IPS-20b (cell line): ENCODE results near the gene G3BP2.

Experiments used
- H3K27ac ChIP-seq: one replicate; pipeline ENCODE4 v1.5.1; 2013; ENCODE audit warnings: low read length
- H3K27me3 ChIP-seq: 2 replicates; pipeline ENCODE4 v1.6.1; 2013; ENCODE audit warnings: mild to moderate bottlenecking, low read length, inconsistent platforms; ENCODE audit not compliant: insufficient read depth
- H3K36me3 ChIP-seq: 2 replicates; pipeline ENCODE4 v1.6.1; 2013; ENCODE audit warnings: low read depth, mild to moderate bottlenecking, inconsistent platforms, low read length, moderate library complexity; ENCODE audit not compliant: insufficient read depth
- H3K4me1 ChIP-seq: 2 replicates; pipeline ENCODE4 v1.6.1; 2013; ENCODE audit warnings: mild to moderate bottlenecking, control low read depth, inconsistent platforms, low read length, moderate library complexity; ENCODE audit not compliant: insufficient read depth
- H3K4me3 ChIP-seq: 2 replicates; pipeline ENCODE4 v1.5.1; 2013; ENCODE audit warnings: mild to moderate bottlenecking, low read length, inconsistent platforms
- H3K9ac ChIP-seq: 2 replicates; pipeline ENCODE4 v1.6.1; 2013; ENCODE audit warnings: low read depth, mild to moderate bottlenecking, inconsistent platforms, low read length, moderate library complexity
- H3K9me3 ChIP-seq: 2 replicates; pipeline ENCODE4 v1.6.1; 2013; ENCODE audit warnings: mild to moderate bottlenecking, low read depth, low read length, inconsistent platforms; ENCODE audit not compliant: insufficient read depth

The G3BP2 gene

DNA sequence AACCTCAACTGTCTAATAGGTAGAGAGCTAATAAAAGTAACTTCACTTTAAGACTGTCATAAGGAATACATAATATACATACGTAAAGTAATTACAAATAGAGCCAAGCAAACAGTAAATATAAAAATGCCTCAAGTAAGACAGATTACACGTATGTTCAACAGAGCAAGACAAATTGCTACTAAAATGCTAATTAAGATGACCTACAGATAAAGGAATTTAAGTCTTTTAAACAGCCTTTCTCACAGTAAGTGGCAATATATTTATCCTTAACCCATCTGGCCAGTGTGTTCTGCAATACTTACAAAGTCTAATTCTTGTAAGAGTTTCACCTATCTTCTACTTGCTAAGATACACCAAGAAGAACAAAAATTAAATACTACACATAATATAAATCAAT is 12.7 kb downstream of the G3BP2 start:
- no peak overlapping the region for H3K9ac ChIP-seq
- H3K9me3 ChIP-seq = no peaks in the 10 kb centered on the region
- H3K27me3 ChIP-seq = no peaks in the 10 kb centered on the region
- no peak overlapping the region for H3K4me3 ChIP-seq
- no peaks in the 10 kb centered on the region for H3K4me1 ChIP-seq
- H3K36me3 ChIP-seq = peaks cover 72% of the 10 kb centered on the region
- H3K27ac ChIP-seq = no peak overlapping the region

DNA sequence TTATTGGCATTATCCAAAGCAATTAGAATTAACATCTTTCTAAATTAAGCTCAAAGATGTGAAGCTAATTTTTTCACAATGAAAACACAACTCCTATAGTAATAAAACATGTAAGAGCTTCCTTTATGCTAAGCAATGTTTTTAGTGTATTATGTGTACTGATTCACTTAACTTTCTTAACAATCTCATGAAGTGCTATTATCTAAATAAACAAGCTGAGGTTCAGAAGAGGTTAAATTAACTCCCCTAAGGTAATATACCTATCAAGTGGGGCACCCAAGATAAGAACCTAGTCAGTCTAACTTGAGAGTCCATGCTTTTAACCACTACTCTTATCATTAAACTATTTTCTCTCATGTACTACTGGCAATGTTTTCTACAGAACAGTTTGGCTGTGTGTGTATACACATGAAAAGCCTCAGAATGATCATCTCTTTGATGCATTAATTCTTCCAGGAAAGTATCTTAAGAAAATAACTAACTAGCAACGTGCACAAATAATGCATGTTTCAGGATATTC is 13.6 kb downstream of the G3BP2 start:
- Histone ChIP-seq H3K4me1 (no peaks in the 10 kb centered on the region), H3K9me3 (no peaks in the 10 kb centered on the region), H3K36me3 (peaks cover 81% of the 10 kb centered on the region), H3K4me3 (no peak overlapping the region), H3K27ac (no peak overlapping the region), H3K9ac (no peak overlapping the region), H3K27me3 (no peaks in the 10 kb centered on the region)

DNA sequence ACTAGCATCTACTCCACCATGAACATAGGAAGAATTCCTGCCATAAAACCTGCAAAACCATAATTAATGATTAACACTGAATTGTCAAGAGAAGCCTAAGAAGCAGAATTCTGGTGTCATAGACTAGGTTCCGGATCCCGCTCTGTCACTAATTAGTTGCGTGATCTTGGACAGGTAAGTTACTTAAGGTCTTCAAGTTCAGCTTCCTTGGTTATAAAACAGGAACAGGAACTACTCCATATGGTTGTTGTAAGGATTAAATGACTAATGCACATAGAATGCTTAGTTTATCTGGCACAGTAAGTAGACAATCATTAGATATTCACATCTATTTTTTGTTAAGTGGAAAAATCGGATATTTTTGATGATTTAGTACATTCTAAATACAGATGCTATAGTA is 14.3 kb downstream of the G3BP2 start:
- Histone ChIP-seq H3K9me3 (no peaks in the 10 kb centered on the region), H3K36me3 (peaks cover 88% of the 10 kb centered on the region), H3K4me3 (no peak overlapping the region), H3K27me3 (no peaks in the 10 kb centered on the region), H3K27ac (no peak overlapping the region), H3K9ac (no peak overlapping the region), H3K4me1 (no peaks in the 10 kb centered on the region)

DNA sequence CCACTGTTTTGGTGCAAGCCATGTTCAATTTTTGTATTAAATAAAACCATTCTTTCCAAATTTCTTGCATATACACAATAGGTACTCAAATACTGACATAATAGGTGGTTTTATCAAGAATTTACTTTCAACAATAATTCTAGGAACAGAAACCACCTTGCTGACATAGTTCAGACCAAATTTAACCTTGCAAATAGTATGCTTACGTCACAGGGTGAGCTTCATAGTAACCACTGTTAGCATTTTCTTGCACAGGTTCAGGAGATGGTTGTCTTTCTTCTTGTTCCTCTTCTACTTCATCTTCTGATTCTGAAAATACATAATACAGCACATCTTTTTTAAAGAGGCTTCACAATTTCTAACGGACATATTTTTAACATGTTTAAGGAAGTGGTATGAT is 17.6 kb downstream of the G3BP2 start:
- peaks cover 100% of the 10 kb centered on the region for H3K36me3 ChIP-seq

DNA sequence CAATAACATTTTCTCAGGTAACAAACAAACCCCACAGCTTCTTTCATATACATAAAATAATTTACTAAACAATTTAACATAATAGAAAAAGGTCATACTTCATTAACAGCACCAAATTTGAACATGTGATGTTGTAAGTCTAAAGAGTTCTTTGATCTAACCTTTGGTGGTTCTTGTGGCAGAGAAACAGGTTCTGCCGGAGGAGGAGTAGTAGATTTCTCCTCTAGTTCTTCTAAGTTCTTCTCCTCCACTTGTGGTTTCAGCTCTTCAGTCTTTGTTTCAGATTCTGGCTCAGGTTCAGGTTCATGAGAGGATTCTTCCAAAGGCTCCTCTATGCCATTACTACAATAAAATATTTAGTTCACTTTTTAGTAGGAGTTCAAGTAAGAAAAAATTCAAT is 18.3 kb downstream of the G3BP2 start:
- Histone ChIP-seq H3K27me3 (no peaks in the 10 kb centered on the region), H3K27ac (no peak overlapping the region), H3K4me1 (no peaks in the 10 kb centered on the region)

More for the DNA sequence above, 17.6 kb downstream of the G3BP2 start:
- H3K4me3 ChIP-seq = no peak overlapping the region
- H3K27ac ChIP-seq = no peak overlapping the region
- H3K9me3 ChIP-seq = no peaks in the 10 kb centered on the region
- no peak overlapping the region for H3K9ac ChIP-seq
- H3K4me1 ChIP-seq = no peaks in the 10 kb centered on the region
- H3K27me3 ChIP-seq = no peaks in the 10 kb centered on the region

DNA sequence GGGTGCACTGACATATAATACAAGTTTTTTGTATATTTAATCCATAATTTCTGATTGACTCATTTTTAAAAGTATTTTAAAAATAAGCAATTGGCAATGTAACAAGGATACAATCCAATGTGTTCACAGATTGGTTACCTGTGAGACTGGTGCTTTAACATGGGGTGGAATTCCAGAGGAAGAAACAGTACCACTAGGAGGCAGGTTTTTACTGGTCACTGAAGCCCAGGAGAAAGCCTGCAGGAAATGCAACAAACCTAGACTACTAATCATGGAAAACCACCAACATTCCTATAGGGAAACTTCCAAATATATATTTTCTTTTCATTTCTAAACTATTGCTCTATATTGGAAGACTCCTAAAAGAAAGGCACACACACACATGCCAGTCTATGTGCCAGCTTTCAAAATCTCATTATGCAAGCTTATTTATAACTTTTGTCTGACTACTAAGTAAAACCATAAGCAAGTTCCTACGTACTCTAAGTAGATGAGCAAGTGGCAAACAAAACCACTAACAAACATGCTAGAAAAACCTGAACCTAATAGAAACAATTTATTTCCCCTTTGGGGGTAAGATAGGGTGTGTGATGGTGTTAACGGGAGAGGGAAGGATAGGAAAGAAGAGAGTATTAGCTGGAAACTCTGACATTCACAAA is 19.2 kb downstream of the G3BP2 start:
- Histone ChIP-seq H3K36me3 (peaks cover 100% of the 10 kb centered on the region), H3K9me3 (no peaks in the 10 kb centered on the region), H3K4me3 (no peak overlapping the region), H3K27me3 (no peaks in the 10 kb centered on the region), H3K4me1 (no peaks in the 10 kb centered on the region), H3K27ac (no peak overlapping the region), H3K9ac (no peak overlapping the region)

More for the DNA sequence above, 18.3 kb downstream of the G3BP2 start:
- no peaks in the 10 kb centered on the region for H3K9me3 ChIP-seq
- H3K4me3 ChIP-seq = no peak overlapping the region
- peaks cover 100% of the 10 kb centered on the region for H3K36me3 ChIP-seq
- H3K9ac ChIP-seq = no peak overlapping the region

DNA sequence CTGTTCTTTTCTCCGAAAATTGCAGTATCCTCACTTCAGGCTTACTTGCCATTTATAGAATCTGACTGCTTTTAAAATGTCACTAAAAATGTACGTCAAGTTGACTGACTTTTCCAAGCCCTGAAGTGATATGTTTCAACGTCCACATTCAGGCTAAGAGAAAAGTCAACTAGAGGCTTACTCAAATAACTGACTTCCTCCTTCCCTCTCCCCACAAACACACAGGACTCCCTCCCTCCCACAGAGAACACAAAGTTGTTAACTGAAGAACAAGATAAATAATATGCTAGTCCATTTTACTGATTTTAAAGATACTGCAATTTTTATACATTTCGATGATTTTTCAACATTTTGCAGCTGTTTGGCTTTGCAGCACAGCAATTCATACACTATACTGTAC is 29.1 kb downstream of the G3BP2 start:
- Histone ChIP-seq H3K4me3 (no peak overlapping the region), H3K27me3 (no peaks in the 10 kb centered on the region), H3K9ac (no peak overlapping the region), H3K9me3 (no peaks in the 10 kb centered on the region), H3K4me1 (no peaks in the 10 kb centered on the region), H3K27ac (no peak overlapping the region), H3K36me3 (peaks cover 77% of the 10 kb centered on the region)

DNA sequence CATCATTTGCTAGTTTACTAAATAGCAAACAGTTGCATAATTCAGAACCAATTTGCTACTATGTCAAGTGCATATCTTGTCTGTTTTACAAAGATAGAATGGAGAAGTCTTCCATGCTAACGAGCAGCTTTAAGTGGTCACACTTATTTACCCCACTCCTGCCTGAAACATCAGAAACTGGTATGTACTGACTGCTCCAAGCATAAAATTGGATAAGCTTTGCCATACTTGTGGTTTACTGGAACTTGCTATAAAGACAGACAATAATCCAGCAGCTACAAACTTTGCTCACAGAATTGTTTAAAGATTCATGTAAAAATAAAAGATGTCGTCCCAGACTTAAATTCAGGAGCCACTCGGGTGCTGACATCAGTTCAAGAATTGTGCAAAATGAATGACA is 29.6 kb downstream of the G3BP2 start:
- H3K4me3 ChIP-seq = no peak overlapping the region
- H3K4me1 ChIP-seq = no peaks in the 10 kb centered on the region
- H3K36me3 ChIP-seq = peaks cover 72% of the 10 kb centered on the region
- no peak overlapping the region for H3K9ac ChIP-seq
- H3K9me3 ChIP-seq = no peaks in the 10 kb centered on the region
- H3K27ac ChIP-seq = no peak overlapping the region
- no peaks in the 10 kb centered on the region for H3K27me3 ChIP-seq

DNA sequence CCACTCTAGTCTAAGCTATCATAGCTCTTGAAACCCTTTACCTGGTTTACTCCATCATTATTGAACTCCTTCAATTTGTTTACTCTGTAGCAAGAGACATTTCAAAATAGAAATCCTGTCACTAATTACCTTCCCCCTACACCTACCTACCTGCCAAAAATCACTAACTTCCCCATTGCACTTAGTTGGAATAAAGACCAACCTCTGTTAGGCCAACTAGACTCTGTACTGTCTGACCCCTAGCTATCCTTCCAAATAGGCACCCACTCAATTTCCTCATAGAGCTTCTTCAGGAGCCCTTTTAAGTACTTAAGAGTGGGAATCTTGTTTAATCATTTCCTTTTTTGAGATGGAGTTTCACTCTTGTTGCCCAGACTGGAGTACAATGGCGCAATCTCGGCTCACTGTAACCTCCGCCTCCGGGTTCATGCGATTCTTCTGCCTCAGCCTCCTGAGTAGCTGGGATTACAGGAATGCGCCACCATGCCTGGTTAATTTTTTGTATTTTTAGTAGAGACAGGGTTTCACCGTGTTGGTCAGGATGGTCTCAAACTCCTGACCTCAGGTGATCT is 34.0 kb downstream of the G3BP2 start:
- H3K27me3 ChIP-seq = no peaks in the 10 kb centered on the region
- H3K4me1 ChIP-seq = no peaks in the 10 kb centered on the region
- no peak overlapping the region for H3K27ac ChIP-seq
- no peak overlapping the region for H3K4me3 ChIP-seq
- no peaks in the 10 kb centered on the region for H3K9me3 ChIP-seq
- no peak overlapping the region for H3K9ac ChIP-seq
- H3K36me3 ChIP-seq = peaks cover 28% of the 10 kb centered on the region

DNA sequence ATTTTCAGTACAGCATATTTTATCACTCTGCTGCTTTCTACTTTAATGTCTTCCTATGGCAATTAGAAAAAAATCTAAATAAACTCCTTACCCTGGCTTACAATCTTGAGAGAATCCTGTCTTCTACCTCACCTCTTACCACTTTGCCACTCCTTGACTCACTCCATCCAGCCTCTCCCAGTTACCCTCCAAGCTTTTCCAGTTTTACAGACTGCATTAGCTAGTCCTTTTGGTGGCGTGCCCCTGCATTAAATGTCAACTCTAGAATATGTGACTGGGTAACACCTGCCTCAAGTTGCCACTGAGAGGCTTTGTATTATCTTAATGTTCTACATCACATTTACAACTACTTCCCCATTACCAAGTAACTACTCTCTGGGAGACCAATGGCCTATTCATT is 35.4 kb downstream of the G3BP2 start:
- Histone ChIP-seq H3K4me1 (no peaks in the 10 kb centered on the region), H3K27me3 (no peaks in the 10 kb centered on the region), H3K9ac (no peak overlapping the region), H3K4me3 (no peak overlapping the region), H3K36me3 (peaks cover 16% of the 10 kb centered on the region), H3K9me3 (no peaks in the 10 kb centered on the region), H3K27ac (no peak overlapping the region)

DNA sequence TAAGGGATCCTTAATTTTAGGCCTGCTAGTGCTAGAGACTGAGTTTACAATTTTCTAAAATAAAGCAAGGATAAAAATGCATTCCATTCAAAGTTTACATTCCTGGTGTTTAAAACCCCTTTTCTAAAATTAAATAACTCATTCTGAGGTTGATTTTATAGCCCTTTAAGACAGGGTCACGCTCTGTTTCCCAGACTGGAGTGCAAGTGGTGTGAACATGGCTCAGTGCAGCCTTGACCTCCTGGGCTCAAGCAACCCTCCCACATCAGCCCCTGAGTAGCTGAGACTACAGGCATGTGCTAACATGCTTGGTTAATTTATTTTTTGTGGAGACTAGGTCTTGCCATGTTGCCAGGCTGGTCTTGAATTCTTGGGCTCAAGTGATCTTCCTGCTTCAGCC is 36.0 kb downstream of the G3BP2 start:
- Histone ChIP-seq H3K36me3 (peaks cover 9% of the 10 kb centered on the region; the same call in 1 of the 2 replicates), H3K4me1 (no peaks in the 10 kb centered on the region), H3K4me3 (no peak overlapping the region), H3K27ac (no peak overlapping the region), H3K9me3 (no peaks in the 10 kb centered on the region), H3K27me3 (no peaks in the 10 kb centered on the region), H3K9ac (no peak overlapping the region)

DNA sequence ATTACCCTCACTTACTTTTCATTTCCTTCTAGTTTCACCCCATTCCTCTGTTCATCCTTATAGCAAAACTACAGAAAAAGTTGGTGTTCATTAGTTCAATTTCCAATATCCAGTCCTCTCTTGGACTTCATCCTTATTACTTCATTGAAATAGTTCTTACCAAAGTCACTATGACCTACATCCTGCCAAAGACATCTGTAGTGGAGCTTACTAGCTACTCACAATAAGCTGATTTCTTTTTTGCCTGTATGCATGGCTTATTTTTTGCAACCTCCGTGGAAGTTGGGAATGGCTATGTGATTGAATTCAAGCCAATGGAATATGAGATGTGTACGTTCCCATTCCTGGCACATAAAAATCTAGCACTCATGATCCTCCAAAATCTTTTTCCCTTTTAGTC is 38.3 kb downstream of the G3BP2 start:
- no peaks in the 10 kb centered on the region for H3K9me3 ChIP-seq
- no peak overlapping the region for H3K9ac ChIP-seq
- no peak overlapping the region for H3K4me3 ChIP-seq
- peaks cover 10% of the 10 kb centered on the region for H3K27me3 ChIP-seq
- no peaks in the 10 kb centered on the region for H3K36me3 ChIP-seq
- H3K4me1 ChIP-seq = no peaks in the 10 kb centered on the region
- H3K27ac ChIP-seq = no peak overlapping the region
